ENCODE measurements around the gene FRAT1.

The FRAT1 gene

DNA sequence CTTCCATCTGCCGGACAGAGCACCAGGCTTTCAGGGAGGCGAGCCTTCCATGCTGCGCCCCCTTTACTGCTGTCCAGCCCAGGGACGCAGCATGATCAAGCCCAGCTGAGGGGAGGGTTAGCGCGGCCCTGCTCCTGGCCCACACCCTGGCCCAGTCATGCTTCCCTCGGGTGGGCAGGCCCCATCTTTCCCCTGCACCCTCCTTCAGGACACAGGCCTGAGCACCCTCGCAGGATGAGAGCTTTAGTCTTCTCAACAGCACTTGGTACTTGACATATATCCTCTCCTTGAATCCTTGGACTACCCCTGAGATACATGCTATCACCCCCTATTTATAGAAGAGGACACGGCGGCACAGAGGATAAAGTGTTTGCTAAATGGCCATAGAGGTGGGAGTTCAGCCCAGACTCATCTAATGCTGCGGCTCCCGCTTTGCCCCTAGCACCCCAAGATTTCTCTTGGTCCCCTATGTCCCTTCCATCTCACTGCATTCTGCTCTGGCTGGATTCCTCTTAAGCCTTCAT, 48.1 kb downstream of the FRAT1 start:
- DNase-seq (ENCODE audit: low read depth) = no peak
- TF ChIP-seq, protein P1, sequence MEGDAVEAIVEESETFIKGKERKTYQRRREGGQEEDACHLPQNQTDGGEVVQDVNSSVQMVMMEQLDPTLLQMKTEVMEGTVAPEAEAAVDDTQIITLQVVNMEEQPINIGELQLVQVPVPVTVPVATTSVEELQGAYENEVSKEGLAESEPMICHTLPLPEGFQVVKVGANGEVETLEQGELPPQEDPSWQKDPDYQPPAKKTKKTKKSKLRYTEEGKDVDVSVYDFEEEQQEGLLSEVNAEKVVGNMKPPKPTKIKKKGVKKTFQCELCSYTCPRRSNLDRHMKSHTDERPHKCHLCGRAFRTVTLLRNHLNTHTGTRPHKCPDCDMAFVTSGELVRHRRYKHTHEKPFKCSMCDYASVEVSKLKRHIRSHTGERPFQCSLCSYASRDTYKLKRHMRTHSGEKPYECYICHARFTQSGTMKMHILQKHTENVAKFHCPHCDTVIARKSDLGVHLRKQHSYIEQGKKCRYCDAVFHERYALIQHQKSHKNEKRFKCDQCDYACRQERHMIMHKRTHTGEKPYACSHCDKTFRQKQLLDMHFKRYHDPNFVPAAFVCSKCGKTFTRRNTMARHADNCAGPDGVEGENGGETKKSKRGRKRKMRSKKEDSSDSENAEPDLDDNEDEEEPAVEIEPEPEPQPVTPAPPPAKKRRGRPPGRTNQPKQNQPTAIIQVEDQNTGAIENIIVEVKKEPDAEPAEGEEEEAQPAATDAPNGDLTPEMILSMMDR (conservative IDR thresholded peaks at IDR 0.05; ENCODE audit: low read depth, low read length) = no peak
- H3K4me3 ChIP-seq (ENCODE audit: low read depth, low read length) = no peak overlapping the region

Data from choroid plexus epithelial cell (primary cell).